ENCODE results near the gene NUDT22.
A peak's percentile ranks its signal among the peaks of the same experiment; 100 is the strongest.

NUDT22 gene

GRCh38 chr11:64225608-64226506 lies at the start of gene NUDT22, which contains the start of gene TRPT1:
NUDT22 (plus strand) TSS chr11:64226274; CDS start chr11:64226653, 379 bp downstream.
TRPT1 (minus strand) TSS chr11:64226186; CDS start chr11:64225860, 326 bp downstream.
- Histone ChIP-seq H3K4me2 (ENCODE audit: low read length) (peak within 1 kb of the TSS; percentile 94), H3K36me3 (ENCODE audit: insufficient read depth, low read length) (peaks cover 26% of the 10 kb centered on the region), H3F3A (ENCODE audit: insufficient read depth, low read length) (no peaks in the 10 kb centered on the region), H3K9ac (ENCODE audit: low read length) (peak within 1 kb of the TSS; percentile 99), H2AFZ (ENCODE audit: low read length) (no peak within 1 kb of the TSS), H3K27me3 (ENCODE audit: insufficient read depth, low read length) (no peaks in the 10 kb centered on the region), H3K27ac (ENCODE audit: low read depth, low read length, poor library complexity, severe bottlenecking) (peak within 1 kb of the TSS; percentile 74), H3K9me3 (ENCODE audit: low read length) (no peaks in the 10 kb centered on the region), H3K4me3 (ENCODE audit: low read depth, low read length, poor library complexity, severe bottlenecking) (peak within 1 kb of the TSS; percentile 90), H4K20me1 (ENCODE audit: insufficient read depth, low read length) (no peaks in the 10 kb centered on the region), H3K9me2 (ENCODE audit: low read depth, low read length) (no peaks in the 10 kb centered on the region), H3K79me2 (ENCODE audit: insufficient read depth, low read length) (no peaks in the 10 kb centered on the region), H3K4me1 (ENCODE audit: insufficient read depth, low read length, severe bottlenecking) (peaks cover 43% of the 10 kb centered on the region)
- TF ChIP-seq EZH2 (IDR thresholded peaks at IDR 0.05; ENCODE audit: borderline replicate concordance, low read length) (no peak), CTCF (IDR thresholded peaks at IDR 0.05; ENCODE audit: low read length) (peak; percentile 21)

GRCh38 chr11:64176751-64177150 lies 49.3 kb upstream of the NUDT22 start:
- no peaks in the 10 kb centered on the region for H3F3A ChIP-seq (ENCODE audit: insufficient read depth, low read length)
- H3K9ac ChIP-seq (ENCODE audit: low read length): no peak overlapping the region
- H3K4me3 ChIP-seq (ENCODE audit: low read depth, low read length, poor library complexity, severe bottlenecking): no peak overlapping the region
- H3K36me3 ChIP-seq (ENCODE audit: insufficient read depth, low read length): peaks cover 7% of the 10 kb centered on the region; the same call in 1 of the 2 replicates
- no peak overlapping the region for H3K4me2 ChIP-seq (ENCODE audit: low read length)
- no peaks in the 10 kb centered on the region for H4K20me1 ChIP-seq (ENCODE audit: insufficient read depth, low read length)
- no peak overlapping the region for H3K27ac ChIP-seq (ENCODE audit: low read depth, low read length, poor library complexity, severe bottlenecking)
- H3K79me2 ChIP-seq (ENCODE audit: insufficient read depth, low read length): no peaks in the 10 kb centered on the region
- no peaks in the 10 kb centered on the region for H3K27me3 ChIP-seq (ENCODE audit: insufficient read depth, low read length)
- TF ChIP-seq EZH2 (IDR thresholded peaks at IDR 0.05; ENCODE audit: borderline replicate concordance, low read length) (no peak), CTCF (IDR thresholded peaks at IDR 0.05; ENCODE audit: low read length) (no peak)
- no peaks in the 10 kb centered on the region for H3K9me2 ChIP-seq (ENCODE audit: low read depth, low read length)
- H2AFZ ChIP-seq (ENCODE audit: low read length): no peak overlapping the region
- H3K4me1 ChIP-seq (ENCODE audit: insufficient read depth, low read length, severe bottlenecking): peaks cover 7% of the 10 kb centered on the region
- H3K9me3 ChIP-seq (ENCODE audit: low read length): peaks cover 5% of the 10 kb centered on the region; the same call in 1 of the 2 replicates

GRCh38 chr11:64178203-64178602 lies 47.9 kb upstream of the NUDT22 start:
- H4K20me1 ChIP-seq (ENCODE audit: insufficient read depth, low read length): no peaks in the 10 kb centered on the region

More at GRCh38 chr11:64178203-64178602, 47.9 kb upstream of the NUDT22 start:
- H3F3A ChIP-seq (ENCODE audit: insufficient read depth, low read length): no peaks in the 10 kb centered on the region
- H3K4me3 ChIP-seq (ENCODE audit: low read depth, low read length, poor library complexity, severe bottlenecking): no peak overlapping the region
- no peaks in the 10 kb centered on the region for H3K27me3 ChIP-seq (ENCODE audit: insufficient read depth, low read length)
- no peak overlapping the region for H2AFZ ChIP-seq (ENCODE audit: low read length)
- H3K9me3 ChIP-seq (ENCODE audit: low read length): peaks cover 5% of the 10 kb centered on the region; the same call in 1 of the 2 replicates
- no peak overlapping the region for H3K4me2 ChIP-seq (ENCODE audit: low read length)
- no peak for TF ChIP-seq CTCF (IDR thresholded peaks at IDR 0.05; ENCODE audit: low read length)
- TF ChIP-seq EZH2 (IDR thresholded peaks at IDR 0.05; ENCODE audit: borderline replicate concordance, low read length): no peak
- H3K9ac ChIP-seq (ENCODE audit: low read length): no peak overlapping the region
- H3K79me2 ChIP-seq (ENCODE audit: insufficient read depth, low read length): no peaks in the 10 kb centered on the region
- no peaks in the 10 kb centered on the region for H3K9me2 ChIP-seq (ENCODE audit: low read depth, low read length)
- H3K36me3 ChIP-seq (ENCODE audit: insufficient read depth, low read length): peaks cover 7% of the 10 kb centered on the region; the same call in 1 of the 2 replicates
- peaks cover 21% of the 10 kb centered on the region for H3K4me1 ChIP-seq (ENCODE audit: insufficient read depth, low read length, severe bottlenecking)
- no peak overlapping the region for H3K27ac ChIP-seq (ENCODE audit: low read depth, low read length, poor library complexity, severe bottlenecking)

All from OCI-LY1 (cell line).